Subcutaneous adipose tissue (tissue), 4 donors: ENCODE measurements around the gene UBE2J2. TPM values are rescaled to one million over a fixed set of nuclear protein-coding genes. Genes with fewer than 3 reads are reported as not detected.

Source experiments
- CTCF ChIP-seq: fragments of 450-650 bp; IDR thresholded peaks from one replicate; pipeline ENCODE4 v1.5.1; 2016; ENCODE audit warnings: low read depth, mild to moderate bottlenecking, control low read depth, antibody characterized with exemption, moderate library complexity
- total RNA-seq, 4 donors: library from RNA; depleted of rRNA; stranded (reverse); fragments of >200 nt; gene quantifications; one replicate each; pipeline ENCODE4 v1.1.0, GENCODE V29; 2016

The UBE2J2 gene
- total RNA-seq, 4 donors from 2014 or later: 20.1 to 35.4 (median 33.5) TPM

- no peak for TF ChIP-seq CTCF
These were observed 61.9 kb downstream of the UBE2J2 start for GRCh38 chr1:1211541-1212441.

GRCh38 chr1:1210726-1211540 is 62.7 kb downstream of the UBE2J2 start:
- TF ChIP-seq CTCF: no peak

GRCh38 chr1:1208713-1209433 is 64.8 kb downstream of the UBE2J2 start:
- no peak for TF ChIP-seq CTCF

- TF ChIP-seq CTCF: no peak
These were observed 66.1 kb downstream of the UBE2J2 start for GRCh38 chr1:1207571-1207892.

GRCh38 chr1:1206966-1207531 is 66.6 kb downstream of the UBE2J2 start:
- TF ChIP-seq CTCF: no peak

- no peak for TF ChIP-seq CTCF
These were observed 67.2 kb downstream of the UBE2J2 start, which contains the start of gene TNFRSF18 for GRCh38 chr1:1206376-1206965. TSS of gene TNFRSF18 (minus strand) at chr1:1206592. CDS start at chr1:1206571, 21 bp downstream.
